ELF-1 (cell line): ENCODE measurements around the gene PCNA.

Source experiments
- DNase-seq: peaks from one replicate; pipeline ENCODE4 v3.0.0-alpha.2; 2016; ENCODE audit warnings: low read depth, low spot score

Gene PCNA

GRCh38 chr20:5119435-5120184 lies at the start of gene PCNA:
Gene PCNA (minus strand): TSS chr20:5119958. CDS start chr20:5119798, 160 bp downstream.
- peak; percentile 99 for DNase-seq

GRCh38 chr20:5168651-5169396 lies 49.1 kb upstream of the PCNA start:
- DNase-seq = peak; percentile 51

GRCh38 chr20:5164645-5165625 lies 45.2 kb upstream of the PCNA start:
- no peak for DNase-seq

GRCh38 chr20:5161536-5162164 lies 41.9 kb upstream of the PCNA start:
- DNase-seq = no peak

GRCh38 chr20:5160882-5161281 lies 41.1 kb upstream of the PCNA start:
- no peak for DNase-seq

- no peak for DNase-seq
Measured at GRCh38 chr20:5159928-5160327, 40.2 kb upstream of the PCNA start.

GRCh38 chr20:5156675-5157448 lies 37.1 kb upstream of the PCNA start:
- DNase-seq = no peak

GRCh38 chr20:5155404-5155803 lies 35.6 kb upstream of the PCNA start:
- no peak for DNase-seq

- no peak for DNase-seq
Measured at GRCh38 chr20:5154543-5154925, 34.8 kb upstream of the PCNA start.

- no peak for DNase-seq
Measured at GRCh38 chr20:5153612-5154542, 34.1 kb upstream of the PCNA start.

- no peak for DNase-seq
Measured at GRCh38 chr20:5153152-5153467, 33.4 kb upstream of the PCNA start.

- no peak for DNase-seq
Measured at GRCh38 chr20:5150226-5151076, 30.7 kb upstream of the PCNA start.

GRCh38 chr20:5149892-5150225 lies 30.1 kb upstream of the PCNA start:
- DNase-seq = no peak

- no peak for DNase-seq
Measured at GRCh38 chr20:5148581-5148980, 28.8 kb upstream of the PCNA start.

- no peak for DNase-seq
Measured at GRCh38 chr20:5146871-5147592, 27.3 kb upstream of the PCNA start.

GRCh38 chr20:5146099-5146668 lies 26.4 kb upstream of the PCNA start:
- DNase-seq = no peak

GRCh38 chr20:5145365-5146098 lies 25.8 kb upstream of the PCNA start:
- no peak for DNase-seq
